Measurements from ENCODE around the gene SH3RF3.

SH3RF3 gene

GRCh38 chr2:109466674-109467575 lies 337.9 kb downstream of the SH3RF3 start:
- no peak for DNase-seq

- no peak for DNase-seq
Observed at GRCh38 chr2:109467701-109468100, 338.7 kb downstream of the SH3RF3 start.

GRCh38 chr2:109468893-109469292 lies 339.9 kb downstream of the SH3RF3 start:
- no peak for DNase-seq

DNA sequence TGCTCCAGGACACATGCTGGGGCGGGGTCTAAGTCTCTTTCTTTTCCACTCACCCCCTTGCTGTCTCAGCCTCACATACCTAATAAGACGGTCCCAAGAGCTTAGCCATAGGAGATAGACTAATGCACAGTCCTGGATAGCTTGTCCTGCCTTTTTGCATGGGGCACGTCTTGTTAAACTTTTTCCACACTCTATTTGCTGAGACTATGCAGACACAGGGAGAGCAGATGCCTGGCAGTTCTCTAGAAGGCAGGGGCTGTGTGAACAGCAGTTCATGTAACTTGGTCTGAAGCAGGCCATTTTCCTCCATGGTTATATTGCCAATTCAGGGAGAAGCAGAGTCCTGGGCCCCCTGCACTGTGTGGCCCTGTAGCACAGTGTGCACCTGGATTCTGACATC lies 342.7 kb downstream of the SH3RF3 start:
- DNase-seq, result no peak

GRCh38 chr2:109472331-109472959 lies 343.4 kb downstream of the SH3RF3 start:
- DNase-seq, result no peak

DNA sequence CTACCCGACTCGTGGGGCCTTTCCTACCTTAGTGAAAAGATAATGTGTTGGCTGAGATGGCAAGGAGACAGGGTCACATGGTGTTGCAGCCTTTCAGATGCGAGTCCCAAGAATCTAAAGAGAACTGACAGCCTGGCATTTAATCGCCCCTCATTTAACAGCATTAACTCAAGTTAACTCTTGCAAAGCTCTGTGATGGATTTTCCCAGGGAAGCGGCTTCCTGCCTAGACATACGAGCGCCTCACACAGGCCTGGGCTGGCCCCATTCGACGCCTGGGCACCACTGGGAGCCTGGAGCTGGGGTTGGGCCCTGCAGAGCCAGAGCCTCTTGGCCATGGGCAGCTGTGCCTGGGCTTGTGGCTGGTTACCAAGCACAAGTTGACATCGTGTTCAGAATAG lies 344.0 kb downstream of the SH3RF3 start:
- DNase-seq, result no peak

DNA sequence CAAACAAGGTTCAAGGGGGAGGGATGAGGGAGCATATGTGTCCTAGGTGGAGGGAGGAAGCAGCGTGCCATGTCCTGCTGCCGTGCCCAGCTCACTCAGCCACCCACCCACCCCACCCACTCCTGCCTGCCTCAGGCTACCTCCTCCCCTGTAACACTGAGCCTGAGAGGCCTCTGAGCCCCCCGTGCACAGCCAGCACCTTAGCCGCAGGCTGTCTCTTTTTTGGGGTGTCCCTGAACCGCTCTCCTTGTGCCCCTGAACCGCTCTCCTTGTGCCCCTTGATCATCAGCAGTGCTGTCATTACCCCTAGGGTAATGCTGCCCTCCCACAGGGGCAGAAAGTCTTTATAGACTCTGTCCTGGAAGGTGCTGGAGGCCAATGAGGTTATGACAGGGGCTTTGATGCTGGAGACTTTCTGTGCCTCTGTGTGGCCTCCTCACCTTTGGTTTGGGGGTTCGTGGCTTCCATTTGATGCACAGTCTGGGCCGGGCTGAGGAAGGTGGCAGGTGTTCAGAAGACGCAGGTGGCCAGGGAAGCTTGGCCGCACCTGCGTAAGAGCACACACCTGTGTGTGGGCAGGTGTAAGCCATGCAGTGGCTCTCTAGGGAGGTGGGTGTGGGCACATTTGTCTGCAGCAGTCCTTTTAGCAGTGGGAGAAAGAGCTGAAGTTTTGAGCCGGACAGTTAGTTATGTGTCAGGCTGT lies 344.8 kb downstream of the SH3RF3 start:
- DNase-seq, result no peak

DNA sequence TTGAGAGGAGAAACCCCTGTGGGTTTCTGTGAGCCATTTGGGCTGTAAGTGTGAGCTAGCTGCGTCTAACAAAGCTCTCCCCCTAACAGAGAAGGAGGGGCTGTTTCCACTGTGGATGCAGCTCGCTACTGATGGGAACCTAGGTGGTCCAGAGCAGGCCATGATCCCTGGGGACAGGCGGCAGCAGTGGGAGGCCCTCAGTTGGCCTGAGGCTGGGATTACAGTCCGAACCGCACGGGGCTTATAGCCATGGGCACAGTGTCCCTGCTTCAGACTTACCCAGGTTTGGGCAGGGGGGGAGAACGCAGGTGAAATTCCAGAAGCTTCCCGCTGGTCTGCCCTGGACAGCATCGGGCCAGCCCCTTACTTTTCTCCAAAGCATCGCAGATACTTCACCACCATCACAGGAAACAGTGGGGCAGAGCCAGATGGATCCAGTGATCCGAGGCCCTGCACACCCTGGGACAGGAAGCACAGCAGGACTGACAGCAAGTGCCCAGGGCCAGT lies 345.4 kb downstream of the SH3RF3 start:
- DNase-seq, result no peak

GRCh38 chr2:109475531-109476210 lies 346.7 kb downstream of the SH3RF3 start:
- DNase-seq, result no peak

DNA sequence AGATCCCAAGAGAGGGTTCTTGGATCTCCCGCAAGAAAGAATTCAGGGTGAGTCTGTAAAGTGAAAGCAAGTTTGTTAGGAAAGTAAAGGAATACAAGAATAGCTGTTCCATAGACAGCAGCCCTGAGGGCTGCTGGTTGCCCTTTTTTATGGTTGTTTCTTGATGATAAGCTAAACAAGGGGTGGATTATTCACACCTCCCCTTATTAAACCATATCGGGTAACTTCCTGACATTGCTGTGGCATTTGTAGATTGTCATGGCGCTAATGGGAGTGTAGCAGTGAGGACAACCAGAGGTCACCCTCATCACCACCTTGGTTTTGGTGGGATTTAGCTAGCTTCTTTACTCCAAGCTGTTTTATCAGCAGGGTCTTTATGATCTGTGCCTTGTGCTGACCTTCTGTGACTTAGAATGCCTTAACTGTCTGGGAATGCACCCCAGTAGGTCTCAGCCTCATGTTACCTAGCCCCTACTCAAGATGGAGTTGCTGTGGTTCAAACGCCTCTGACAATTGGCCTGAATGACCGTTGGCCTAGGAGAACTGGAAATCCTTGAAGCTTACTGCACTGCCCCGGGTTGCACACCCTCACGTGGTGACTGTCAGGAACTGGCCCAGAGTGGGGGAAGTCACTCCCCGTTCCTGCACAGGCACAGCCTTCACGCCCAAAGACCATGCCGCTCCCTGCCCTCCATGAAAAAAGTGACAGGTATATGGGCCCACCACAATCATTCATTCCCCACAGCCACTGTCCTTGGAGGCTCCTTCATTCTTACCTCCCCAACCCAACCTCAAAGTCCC lies 347.8 kb downstream of the SH3RF3 start:
- DNase-seq, result no peak

DNA sequence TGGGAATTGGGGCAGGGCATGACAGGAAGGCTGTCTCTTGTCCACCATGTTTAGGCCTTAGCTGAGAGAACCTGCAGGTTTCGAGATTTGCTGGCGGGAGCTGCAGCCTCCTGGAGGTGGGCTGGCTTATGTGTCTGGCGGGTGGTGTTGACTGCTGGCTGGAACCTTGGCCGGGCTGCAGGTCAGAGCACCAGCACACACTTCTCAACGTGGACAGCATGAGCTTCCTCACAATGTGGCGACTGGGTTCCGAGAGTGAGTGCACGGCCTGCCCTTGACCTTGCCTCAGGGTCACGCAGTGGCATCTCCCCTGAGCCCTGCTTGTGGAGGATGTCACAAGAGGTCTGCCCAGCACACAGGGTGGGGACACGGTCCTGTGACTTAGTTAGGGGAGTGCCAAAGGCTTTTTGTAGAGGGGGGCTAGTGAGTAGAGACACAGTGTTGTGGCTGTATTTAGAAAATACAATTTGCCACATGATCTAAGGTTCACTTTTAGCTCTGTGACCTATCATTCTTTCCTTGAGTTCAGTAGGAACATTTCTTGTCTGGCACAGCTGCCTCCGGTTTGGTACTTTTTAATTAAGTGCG lies 350.0 kb downstream of the SH3RF3 start:
- DNase-seq, result no peak

DNA sequence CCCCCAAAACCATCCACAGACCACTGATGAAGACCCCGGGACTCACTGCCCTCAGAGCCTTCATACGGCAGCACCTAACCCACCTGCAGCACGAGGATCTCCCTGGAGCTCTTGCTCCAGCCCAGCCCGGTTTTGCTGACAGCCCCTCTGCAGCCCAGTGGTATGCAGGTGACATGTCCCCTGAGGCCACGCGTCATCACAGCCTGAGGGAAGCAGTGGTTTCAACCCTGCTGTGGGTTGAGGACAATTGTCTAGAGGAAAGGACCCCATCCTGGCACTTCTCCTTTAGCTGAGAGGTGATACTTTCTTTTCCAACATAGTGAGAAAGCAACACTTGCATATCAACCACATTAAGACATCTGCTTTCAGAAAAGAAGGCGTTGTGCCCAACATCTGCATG lies 350.8 kb downstream of the SH3RF3 start:
- DNase-seq, result no peak

- no peak for DNase-seq
Observed at GRCh38 chr2:109480486-109481195, 351.6 kb downstream of the SH3RF3 start.

DNA sequence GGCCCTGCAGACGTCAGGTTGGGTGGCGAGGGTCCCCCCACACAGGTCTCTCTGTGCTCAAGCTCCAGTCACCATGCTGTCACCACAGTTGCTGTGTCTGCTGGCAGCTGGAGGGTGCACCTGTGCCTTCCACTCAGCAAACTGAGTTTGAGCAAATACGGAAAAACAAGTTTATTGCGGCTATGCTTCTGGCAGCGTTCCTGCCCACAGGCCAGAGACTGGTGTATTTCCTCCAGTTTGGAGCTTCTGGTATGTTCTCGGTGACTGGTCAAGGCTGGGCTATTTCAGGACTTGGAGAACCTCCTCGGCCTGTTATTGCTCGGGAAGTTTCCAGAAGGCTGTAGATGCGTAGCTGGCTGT lies 352.2 kb downstream of the SH3RF3 start:
- no peak for DNase-seq

GRCh38 chr2:109481599-109481998 lies 352.6 kb downstream of the SH3RF3 start:
- no peak for DNase-seq

- no peak for DNase-seq
Observed at GRCh38 chr2:109482361-109482861, 353.4 kb downstream of the SH3RF3 start.

- no peak for DNase-seq
Observed at GRCh38 chr2:109486711-109487535, 357.9 kb downstream of the SH3RF3 start.

DNA sequence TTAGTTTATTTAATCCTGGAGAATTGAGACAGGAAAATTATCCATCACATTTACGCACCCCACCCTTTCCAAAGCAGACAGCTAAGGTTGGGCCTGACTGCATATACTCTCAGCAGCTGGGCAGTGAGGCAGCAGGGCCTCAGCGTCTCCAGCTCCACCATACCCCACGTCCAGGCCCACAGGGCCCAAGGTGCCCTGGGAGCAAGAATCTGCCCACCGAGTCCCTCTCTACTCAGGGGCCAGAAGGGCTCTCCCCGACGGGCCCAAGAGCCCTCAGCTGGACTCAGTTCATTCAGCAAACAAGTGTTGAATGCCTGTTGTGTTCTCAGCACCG lies 358.5 kb downstream of the SH3RF3 start:
- DNase-seq, result no peak

- DNase-seq, result no peak
Observed at GRCh38 chr2:109487871-109488655, 359.1 kb downstream of the SH3RF3 start.

Data from activated CD4-positive, alpha-beta T cell treated with anti-CD3 and anti-CD28 coated beads for 4 hours (primary cell).